IMR-90 (cell line): ENCODE results near the gene HAGHL. TPM values are rescaled to one million over a fixed set of nuclear protein-coding genes. Genes with fewer than 3 reads are reported as not detected.

Source experiments
- ATAC-seq: fragments of 200-7000 bp; cut with Tn5 transposase; 2 replicates; pipeline ENCODE4 v1.9.1; 2020; ENCODE audit warnings: low read depth, mild to moderate bottlenecking, moderate library complexity
- BruUV-seq: library from RNA; stranded (reverse); fragments of 400-500 nt; replicated peaks from 2 replicates; lab custom pipeline; 2021; lab: Mats Ljungman, UMichigan
- CTCF ChIA-PET: fragments of 300-600 bp; formaldehyde crosslinking; extraction: SDS; loops from one replicate; lab custom pipeline; 2021; ENCODE audit warnings: antibody characterized with exemption; lab: Yijun Ruan, JAX
- POLR2A ChIA-PET: fragments of 300-600 bp; sonication (Branson Sonifier 250); formaldehyde crosslinking; loops from one replicate; lab custom pipeline; 2022; ENCODE audit warnings: antibody characterized with exemption; ENCODE audit not compliant: unreplicated experiment; lab: Charles Lee
- DNase-seq: peaks from one replicate; pipeline ENCODE4 v3.0.0; 2013
- H2AFZ ChIP-seq: replicated peaks from 2 replicates; pipeline ENCODE3; 2013; ENCODE audit warnings: low read length, mild to moderate bottlenecking; ENCODE audit not compliant: poor library complexity
- H2AK5ac ChIP-seq: 2 replicates; pipeline ENCODE4 v1.6.1; 2013; ENCODE audit warnings: low read depth, low read length, inconsistent platforms
- H2AK9ac ChIP-seq: replicated peaks from 2 replicates; pipeline ENCODE3; 2013; ENCODE audit warnings: mild to moderate bottlenecking, low read depth, low read length, moderate library complexity; ENCODE audit not compliant: poor library complexity
- H2BK120ac ChIP-seq: 2 replicates; pipeline ENCODE4 v1.6.1; 2013; ENCODE audit warnings: low read depth, low read length, inconsistent platforms
- H2BK15ac ChIP-seq: 3 replicates; pipeline ENCODE4 v1.6.1; 2013; ENCODE audit warnings: low read depth, low read length, inconsistent platforms
- H2BK20ac ChIP-seq: 2 replicates; pipeline ENCODE4 v1.6.1; 2013; ENCODE audit warnings: low read depth, mild to moderate bottlenecking, inconsistent platforms, low read length, moderate library complexity
- H2BK5ac ChIP-seq: 2 replicates; pipeline ENCODE4 v1.6.1; 2013; ENCODE audit warnings: mild to moderate bottlenecking, low read depth, low read length, inconsistent platforms; ENCODE audit not compliant: poor library complexity, severe bottlenecking
- H3K14ac ChIP-seq: replicated peaks from 2 replicates; pipeline ENCODE4 v1.6.1; 2013; ENCODE audit warnings: low read depth, low read length, inconsistent platforms
- H3K18ac ChIP-seq: 2 replicates; pipeline ENCODE4 v1.6.1; 2013; ENCODE audit warnings: low read depth, low read length, control low read depth
- H3K23ac ChIP-seq: 2 replicates; pipeline ENCODE4 v1.6.1; 2013; ENCODE audit warnings: low read depth, low read length, inconsistent platforms
- H3K27ac ChIP-seq: 2 replicates; pipeline ENCODE4 v1.5.1; 2013; ENCODE audit warnings: mild to moderate bottlenecking, control low read depth, low read length; ENCODE audit not compliant: insufficient read depth
- H3K27me3 ChIP-seq: 2 replicates; pipeline ENCODE4 v1.6.1; 2013; ENCODE audit warnings: low read length; ENCODE audit not compliant: control insufficient read depth, insufficient read depth
- H3K36me3 ChIP-seq: 2 replicates; pipeline ENCODE4 v1.6.1; 2013; ENCODE audit warnings: low read length, mixed read lengths; ENCODE audit not compliant: control insufficient read depth, insufficient read depth
- H3K4ac ChIP-seq: 2 replicates; pipeline ENCODE4 v1.6.1; 2013; ENCODE audit warnings: low read depth, low read length, inconsistent platforms
- H3K4me1 ChIP-seq: 2 replicates; pipeline ENCODE4 v1.6.1; 2013; ENCODE audit warnings: low read length, mixed read lengths; ENCODE audit not compliant: control insufficient read depth, insufficient read depth
- H3K4me2 ChIP-seq: 2 replicates; pipeline ENCODE4 v1.6.1; 2013; ENCODE audit warnings: low read depth, mild to moderate bottlenecking, control low read depth, low read length, moderate library complexity
- H3K4me3 ChIP-seq: 2 replicates; pipeline ENCODE4 v1.5.1; 2013; ENCODE audit warnings: low read depth, mild to moderate bottlenecking, control low read depth, low read length, moderate library complexity; ENCODE audit not compliant: insufficient read depth
- H3K56ac ChIP-seq: 2 replicates; pipeline ENCODE4 v1.6.1; 2013; ENCODE audit warnings: low read length, inconsistent platforms; ENCODE audit not compliant: insufficient read depth; ENCODE audit errors: extremely low read depth
- H3K79me1 ChIP-seq, 2 experiments: 2 replicates each; pipeline ENCODE4 v1.6.1; 2013; ENCODE audit warnings: low read length in 2 of 2, inconsistent platforms in 1 of 2, low read depth in 1 of 2
- H3K9ac ChIP-seq: 2 replicates; pipeline ENCODE4 v1.6.1; 2013; ENCODE audit warnings: low read depth, low read length, control low read depth
- H3K9me1 ChIP-seq: 2 replicates; pipeline ENCODE4 v1.6.1; 2013; ENCODE audit warnings: low read length, inconsistent platforms; ENCODE audit not compliant: insufficient read depth
- H3K9me3 ChIP-seq: 2 replicates; pipeline ENCODE4 v1.6.1; 2013; ENCODE audit warnings: low read length; ENCODE audit not compliant: control insufficient read depth, insufficient read depth
- H4K20me1 ChIP-seq: 2 replicates; pipeline ENCODE4 v1.6.1; 2013; ENCODE audit warnings: low read length, inconsistent platforms; ENCODE audit not compliant: insufficient read depth
- H4K5ac ChIP-seq: 2 replicates; pipeline ENCODE4 v1.6.1; 2013; ENCODE audit warnings: mild to moderate bottlenecking, low read depth, low read length, control low read depth
- H4K8ac ChIP-seq, 2 experiments: 2 replicates each; pipeline ENCODE4 v1.6.1; 2013; ENCODE audit warnings: low read depth in 2 of 2, low read length in 2 of 2, control low read depth in 1 of 2, inconsistent platforms in 1 of 2
- H4K91ac ChIP-seq: 2 replicates; pipeline ENCODE4 v1.6.1; 2013; ENCODE audit warnings: low read depth, low read length, inconsistent platforms; ENCODE audit not compliant: insufficient read depth
- BHLHE40 ChIP-seq: fragments of 150-350 bp; IDR thresholded peaks from 2 replicates; pipeline ENCODE4 v1.6.1; 2016; ENCODE audit warnings: mild to moderate bottlenecking, low read depth, low read length
- CEBPB ChIP-seq: IDR thresholded peaks from 2 replicates; pipeline ENCODE4 v1.6.1; 2012; ENCODE audit warnings: low read depth, low read length, improper control_type of control experiment
- MAFK ChIP-seq: IDR thresholded peaks from 2 replicates; pipeline ENCODE4 v1.6.1; 2012; ENCODE audit warnings: low read depth, low read length, improper control_type of control experiment
- MAZ ChIP-seq: IDR thresholded peaks from 2 replicates; pipeline ENCODE4 v1.6.1; 2012; ENCODE audit warnings: low read depth, mild to moderate bottlenecking, low read length, improper control_type of control experiment, moderate library complexity, borderline replicate concordance
- NFE2L2 ChIP-seq: fragments of 150-350 bp; IDR thresholded peaks from 2 replicates; pipeline ENCODE4 v1.6.1; 2016; ENCODE audit warnings: low read depth, mild to moderate bottlenecking, low read length
- RAD21 ChIP-seq: IDR thresholded peaks from 2 replicates; pipeline ENCODE4 v1.6.1; 2012; ENCODE audit warnings: low read length, improper control_type of control experiment
- RFX5 ChIP-seq: IDR thresholded peaks from 2 replicates; pipeline ENCODE4 v1.8.0; 2012; ENCODE audit warnings: low read depth, mild to moderate bottlenecking, low read length, moderate library complexity
- WGBS, 2 experiments: methylation state at CpG; one replicate each; pipeline versions ENCODE4 v1.1.5 to v1.1.7; 2013; ENCODE audit warnings: missing lambda C conversion rate in 2 of 2; ENCODE audit not compliant: insufficient read length in 1 of 2; ENCODE audit errors: extremely low coverage in 2 of 2; 5-methylcytosine and 5-hydroxymethylcytosine counted together
- dilution Hi-C: fragments of 300-500 bp; cut with HindIII; formaldehyde crosslinking; loops from one replicate; pipeline ENCODE4 v1.14.3; 2018; ENCODE audit warnings: low sequenced_read_pairs; ENCODE audit not compliant: unreplicated experiment
- in situ Hi-C: fragments of 300-500 bp; cut with MboI; formaldehyde crosslinking; loops from 3 replicates; pipeline ENCODE4 v1.14.3; 2019; ENCODE audit warnings: low sequenced_read_pairs, inconsistent platforms, mixed read lengths
- intact Hi-C: fragments of 100-400 bp; cut with micrococcal nuclease; formaldehyde crosslinking; loops from 2 replicates; pipeline ENCODE4 v1.10.0; 2022
- polyA plus RNA-seq, 3 experiments: library from polyadenylated mRNA; depleted of rRNA; stranded (reverse); fragments of >200 nt; gene quantifications; 2 replicates each; pipeline ENCODE4 v1.2.3, GENCODE V29; 2012; ENCODE audit warnings: low replicate concordance in 1 of 3
- total RNA-seq: library from RNA; depleted of rRNA; stranded (reverse); fragments of >200 nt; gene quantifications from 2 replicates; pipeline ENCODE4 v1.2.3, GENCODE V29; 2012
- TF ChIP-seq, protein P1 (sequence below): fragments of 150-350 bp; IDR thresholded peaks from 2 replicates; pipeline ENCODE4 v1.6.1; 2016; ENCODE audit warnings: low read depth, mild to moderate bottlenecking, low read length, moderate library complexity, borderline replicate concordance
- TF ChIP-seq, protein P2 (sequence below): conservative IDR thresholded peaks from 2 replicates; pipeline ENCODE4 v1.5.1; 2012; ENCODE audit warnings: mild to moderate bottlenecking, low read depth, low read length, improper control_type of control experiment

The HAGHL gene
- total and polyA plus RNA-seq, 2 of the 4 experiments (the other 2 are of a cell fraction) = 3.0 to 12.5 TPM

DNA sequence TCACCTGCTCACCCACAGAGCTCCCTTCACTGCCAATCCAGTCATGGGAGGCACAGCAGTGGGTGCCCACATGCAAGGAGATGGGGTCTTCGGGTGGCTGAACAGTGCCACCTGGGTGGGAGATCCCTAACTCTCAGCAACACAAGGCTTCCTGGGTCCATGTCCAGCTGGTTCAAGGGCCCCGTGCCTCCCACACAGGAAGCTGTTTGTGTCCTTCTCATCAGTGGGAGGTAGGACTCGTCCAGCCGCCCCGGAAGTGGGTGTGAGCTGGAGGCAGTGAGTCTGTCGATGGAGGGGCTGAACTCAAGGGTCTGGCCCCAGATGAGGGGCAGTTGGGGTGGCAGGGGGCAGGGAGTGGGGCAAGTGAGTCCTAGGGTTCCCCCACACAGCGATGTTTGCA lies 22.9 kb upstream of the HAGHL start:
- in situ Hi-C loops = loop anchor here (25.0 kb wide), 1 partner anchor 358 kb away; the partner anchor contains the start of gene SSTR5
- Histone ChIP-seq H2BK20ac (no peak overlapping the region), H3K9me1 (no peaks in the 10 kb centered on the region), H3K14ac (no peak overlapping the region), H4K5ac (no peak overlapping the region), H3K27ac (no peak overlapping the region), H2AFZ (no peak overlapping the region), H4K8ac (no peak overlapping the region), H3K23ac (no peak overlapping the region), H4K20me1 (peaks cover 14% of the 10 kb centered on the region), H3K9ac (no peak overlapping the region), H3K4ac (no peak overlapping the region), H4K91ac (no peak overlapping the region), H3K9me3 (no peaks in the 10 kb centered on the region), H3K56ac (no peak overlapping the region), H2AK9ac (no peak overlapping the region), H3K4me1 (no peaks in the 10 kb centered on the region), H3K27me3 (peaks cover 76% of the 10 kb centered on the region), H2BK15ac (no peak overlapping the region), H2BK5ac (no peak overlapping the region), H3K18ac (no peak overlapping the region), H3K4me3 (no peak overlapping the region), H3K36me3 (no peaks in the 10 kb centered on the region), H3K79me1 (no peaks in the 10 kb centered on the region), H2AK5ac (no peak overlapping the region), H3K4me2 (no peak overlapping the region), H2BK120ac (no peak overlapping the region)
- dilution Hi-C loops = no loop called here
- ChIA-PET POLR2A (no interaction called here), CTCF (no interaction called here)
- WGBS, 2 experiments = no CpG with 5 or more reads among the region's 7 CpGs
- DNase-seq (no peak), ATAC-seq (no peak)
- no TSS peak for BruUV-seq
- no peak for TF ChIP-seq BHLHE40
- TF ChIP-seq, protein P1, sequence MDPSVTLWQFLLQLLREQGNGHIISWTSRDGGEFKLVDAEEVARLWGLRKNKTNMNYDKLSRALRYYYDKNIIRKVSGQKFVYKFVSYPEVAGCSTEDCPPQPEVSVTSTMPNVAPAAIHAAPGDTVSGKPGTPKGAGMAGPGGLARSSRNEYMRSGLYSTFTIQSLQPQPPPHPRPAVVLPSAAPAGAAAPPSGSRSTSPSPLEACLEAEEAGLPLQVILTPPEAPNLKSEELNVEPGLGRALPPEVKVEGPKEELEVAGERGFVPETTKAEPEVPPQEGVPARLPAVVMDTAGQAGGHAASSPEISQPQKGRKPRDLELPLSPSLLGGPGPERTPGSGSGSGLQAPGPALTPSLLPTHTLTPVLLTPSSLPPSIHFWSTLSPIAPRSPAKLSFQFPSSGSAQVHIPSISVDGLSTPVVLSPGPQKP = no peak
- TF ChIP-seq, protein P2, sequence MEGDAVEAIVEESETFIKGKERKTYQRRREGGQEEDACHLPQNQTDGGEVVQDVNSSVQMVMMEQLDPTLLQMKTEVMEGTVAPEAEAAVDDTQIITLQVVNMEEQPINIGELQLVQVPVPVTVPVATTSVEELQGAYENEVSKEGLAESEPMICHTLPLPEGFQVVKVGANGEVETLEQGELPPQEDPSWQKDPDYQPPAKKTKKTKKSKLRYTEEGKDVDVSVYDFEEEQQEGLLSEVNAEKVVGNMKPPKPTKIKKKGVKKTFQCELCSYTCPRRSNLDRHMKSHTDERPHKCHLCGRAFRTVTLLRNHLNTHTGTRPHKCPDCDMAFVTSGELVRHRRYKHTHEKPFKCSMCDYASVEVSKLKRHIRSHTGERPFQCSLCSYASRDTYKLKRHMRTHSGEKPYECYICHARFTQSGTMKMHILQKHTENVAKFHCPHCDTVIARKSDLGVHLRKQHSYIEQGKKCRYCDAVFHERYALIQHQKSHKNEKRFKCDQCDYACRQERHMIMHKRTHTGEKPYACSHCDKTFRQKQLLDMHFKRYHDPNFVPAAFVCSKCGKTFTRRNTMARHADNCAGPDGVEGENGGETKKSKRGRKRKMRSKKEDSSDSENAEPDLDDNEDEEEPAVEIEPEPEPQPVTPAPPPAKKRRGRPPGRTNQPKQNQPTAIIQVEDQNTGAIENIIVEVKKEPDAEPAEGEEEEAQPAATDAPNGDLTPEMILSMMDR = no peak
- no peak for TF ChIP-seq RFX5
- TF ChIP-seq NFE2L2 = no peak
- TF ChIP-seq MAZ = no peak
- TF ChIP-seq MAFK = no peak
- no peak for TF ChIP-seq RAD21
- no peak for TF ChIP-seq CEBPB
- intact Hi-C loops = no loop called here
